ENCODE data around the gene CD68.

GRCh38 chr17:7548585-7549400 lies 30.6 kb upstream of the CD68 start, which contains the start of gene TNFSF12:
- TF ChIP-seq TAF1 (IDR thresholded peaks at IDR 0.05; ENCODE audit: borderline replicate concordance, insufficient read depth, low read length) (no peak), REST (IDR thresholded peaks at IDR 0.05; ENCODE audit: insufficient read depth in 1 of 2, low read depth in 2 of 2, low read length in 2 of 2) (no peak)

Measured in PFSK-1 (cell line).